Measurements from ENCODE around the gene ABLIM2.

ABLIM2 gene

DNA sequence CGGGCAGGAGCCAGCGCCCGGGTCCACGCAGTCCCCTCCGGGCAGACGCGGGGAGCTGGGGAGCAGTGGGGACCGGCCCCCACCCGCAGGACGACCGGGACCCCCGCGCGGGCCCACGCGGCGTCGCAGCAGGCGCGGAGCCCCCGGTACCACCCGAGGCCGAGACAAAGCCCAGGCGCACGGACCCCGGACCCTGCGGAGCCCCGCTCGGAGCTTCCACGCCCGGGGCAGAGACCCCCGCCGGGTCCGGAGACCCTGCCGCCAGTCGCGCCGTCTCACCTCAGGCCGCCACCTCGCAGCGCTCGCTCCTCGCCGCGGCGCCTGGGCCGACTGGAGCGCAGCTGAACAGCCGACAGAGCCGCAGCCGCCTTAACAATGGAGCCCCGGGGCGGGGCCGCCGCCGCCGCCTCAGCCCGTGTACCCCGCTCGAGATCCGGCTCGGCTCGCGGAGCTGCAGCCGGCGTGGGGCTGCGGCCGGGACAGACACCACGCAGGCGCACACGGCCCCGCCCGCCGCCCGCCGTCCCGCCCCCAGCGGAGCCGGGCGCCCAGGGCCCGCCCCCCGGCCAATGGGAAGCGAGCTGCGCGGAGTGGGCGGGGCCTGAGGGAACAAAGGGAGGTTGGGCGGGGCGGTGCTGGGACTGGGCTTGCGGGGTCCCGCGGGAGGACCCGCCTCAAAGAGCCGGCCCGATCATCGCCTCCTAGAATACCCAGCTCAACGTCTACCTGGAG, 219.1 kb downstream of the ABLIM2 start, which contains the start of gene AFAP1:
Gene AFAP1, minus strand, starts transcription at position 485 of the 732 bp plus-strand sequence. CDS start 67,783 bp downstream, outside the sequence.
- DNase-seq = peak; percentile 98
- no peak within 1 kb of the TSS for H3K27ac Mint-ChIP-seq

DNA sequence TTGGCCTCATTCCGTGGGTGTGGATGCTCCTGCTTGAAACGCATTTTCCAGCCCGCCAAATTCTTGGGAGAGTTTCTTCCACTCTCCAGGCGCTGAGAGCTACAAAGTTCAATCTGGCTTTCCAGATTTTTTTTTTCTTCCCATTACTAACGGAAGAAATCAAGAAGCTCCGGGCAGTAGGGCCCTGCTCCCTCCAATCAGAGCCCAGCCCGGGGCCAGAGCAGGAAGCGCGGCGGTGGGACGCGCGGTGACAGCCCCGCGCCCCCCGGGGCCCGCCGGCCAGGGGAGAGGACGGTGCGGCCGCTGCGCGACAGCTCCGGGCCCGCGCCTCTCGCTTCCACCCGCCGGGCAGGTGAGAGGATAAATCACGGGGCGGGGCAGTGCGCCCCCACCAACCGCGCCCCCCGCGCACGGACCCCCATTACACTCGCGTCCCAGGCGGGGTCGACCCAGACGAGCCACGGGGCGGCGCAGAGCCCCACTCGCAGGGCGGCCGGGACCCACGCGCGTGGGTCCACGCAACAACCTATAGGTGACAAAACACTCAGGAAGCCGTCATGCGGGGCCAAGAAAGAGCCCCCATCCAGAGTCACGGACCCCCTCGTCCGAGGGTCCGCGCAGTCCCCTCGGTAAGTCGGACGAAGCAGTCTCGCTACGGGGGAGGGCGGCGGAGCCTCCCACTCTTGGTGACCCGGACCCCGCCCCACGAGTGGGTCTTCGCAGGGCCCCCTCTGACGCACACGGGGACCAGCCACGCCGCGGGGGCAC, 219.8 kb downstream of the ABLIM2 start:
- H3K9me3 Mint-ChIP-seq = peaks cover 8% of the 10 kb centered on the region
- no peak overlapping the region for H3K27ac Mint-ChIP-seq
- H3K4me1 Mint-ChIP-seq = peaks cover 63% of the 10 kb centered on the region
- peak; percentile 54 for DNase-seq
- no peaks in the 10 kb centered on the region for H3K27me3 Mint-ChIP-seq (ENCODE audit: low read depth, poor library complexity)
- peaks cover 16% of the 10 kb centered on the region for H3K36me3 Mint-ChIP-seq (ENCODE audit: low read depth)
- TF ChIP-seq, protein P1, sequence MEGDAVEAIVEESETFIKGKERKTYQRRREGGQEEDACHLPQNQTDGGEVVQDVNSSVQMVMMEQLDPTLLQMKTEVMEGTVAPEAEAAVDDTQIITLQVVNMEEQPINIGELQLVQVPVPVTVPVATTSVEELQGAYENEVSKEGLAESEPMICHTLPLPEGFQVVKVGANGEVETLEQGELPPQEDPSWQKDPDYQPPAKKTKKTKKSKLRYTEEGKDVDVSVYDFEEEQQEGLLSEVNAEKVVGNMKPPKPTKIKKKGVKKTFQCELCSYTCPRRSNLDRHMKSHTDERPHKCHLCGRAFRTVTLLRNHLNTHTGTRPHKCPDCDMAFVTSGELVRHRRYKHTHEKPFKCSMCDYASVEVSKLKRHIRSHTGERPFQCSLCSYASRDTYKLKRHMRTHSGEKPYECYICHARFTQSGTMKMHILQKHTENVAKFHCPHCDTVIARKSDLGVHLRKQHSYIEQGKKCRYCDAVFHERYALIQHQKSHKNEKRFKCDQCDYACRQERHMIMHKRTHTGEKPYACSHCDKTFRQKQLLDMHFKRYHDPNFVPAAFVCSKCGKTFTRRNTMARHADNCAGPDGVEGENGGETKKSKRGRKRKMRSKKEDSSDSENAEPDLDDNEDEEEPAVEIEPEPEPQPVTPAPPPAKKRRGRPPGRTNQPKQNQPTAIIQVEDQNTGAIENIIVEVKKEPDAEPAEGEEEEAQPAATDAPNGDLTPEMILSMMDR (IDR thresholded peaks at IDR 0.05) = no peak
- peak overlapping the region; percentile 91 for H3K4me3 Mint-ChIP-seq

More for the DNA sequence above, 219.1 kb downstream of the ABLIM2 start, which contains the start of gene AFAP1:
- Mint-ChIP-seq H3K4me1 (peaks cover 60% of the 10 kb centered on the region), H3K27me3 (ENCODE audit: low read depth, poor library complexity) (no peaks in the 10 kb centered on the region), H3K9me3 (peaks cover under 1% of the 10 kb centered on the region), H3K36me3 (ENCODE audit: low read depth) (peaks cover 8% of the 10 kb centered on the region), H3K4me3 (peak within 1 kb of the TSS; percentile 91)
- TF ChIP-seq, protein P1 (IDR thresholded peaks at IDR 0.05) = no peak

DNA sequence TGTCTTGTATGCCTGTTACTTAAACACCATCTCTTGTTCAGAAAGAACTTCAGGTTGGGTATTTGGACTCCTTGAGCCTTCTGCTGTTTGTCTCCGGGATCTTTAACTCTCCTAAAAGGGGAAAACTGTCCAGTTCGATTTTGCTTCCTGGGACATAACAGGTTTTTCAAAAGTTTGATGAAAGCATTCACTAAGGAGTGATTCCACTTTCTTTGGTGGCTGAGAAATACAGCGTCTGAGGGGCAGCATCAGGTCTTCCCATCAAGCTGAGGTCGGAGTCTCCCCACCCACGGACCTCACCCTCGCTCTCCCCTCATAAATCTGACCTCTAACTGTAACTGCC, 220.4 kb downstream of the ABLIM2 start:
- no peaks in the 10 kb centered on the region for H3K27me3 Mint-ChIP-seq (ENCODE audit: low read depth, poor library complexity)
- DNase-seq = no peak
- TF ChIP-seq, protein P1 (IDR thresholded peaks at IDR 0.05) = no peak
- peaks cover 65% of the 10 kb centered on the region for H3K4me1 Mint-ChIP-seq
- H3K9me3 Mint-ChIP-seq = peaks cover 12% of the 10 kb centered on the region
- H3K4me3 Mint-ChIP-seq = peak overlapping the region; percentile 91
- H3K36me3 Mint-ChIP-seq (ENCODE audit: low read depth) = peaks cover 21% of the 10 kb centered on the region
- H3K27ac Mint-ChIP-seq = no peak overlapping the region

DNA sequence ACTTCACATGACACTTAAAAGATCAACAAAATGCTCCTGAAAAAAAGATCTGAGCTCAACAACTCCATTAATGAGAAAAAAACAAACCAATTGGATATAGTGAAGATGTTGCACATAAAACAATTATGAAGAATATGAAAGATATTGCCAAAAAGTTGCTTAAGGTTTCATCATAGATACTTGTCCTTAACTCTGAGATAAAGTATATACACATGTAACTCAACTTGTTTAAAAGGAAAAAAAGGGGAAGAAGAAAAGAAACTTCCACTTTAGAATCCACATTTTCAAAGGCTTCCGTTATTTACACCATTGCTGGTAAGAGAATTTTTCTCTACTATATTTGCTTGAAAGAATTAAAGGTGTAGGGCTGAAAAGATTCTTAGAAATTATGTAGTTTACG, 221.6 kb downstream of the ABLIM2 start:
- Mint-ChIP-seq H3K27ac (no peak overlapping the region), H3K36me3 (ENCODE audit: low read depth) (peaks cover 33% of the 10 kb centered on the region), H3K27me3 (ENCODE audit: low read depth, poor library complexity) (no peaks in the 10 kb centered on the region), H3K4me1 (peaks cover 57% of the 10 kb centered on the region), H3K9me3 (peaks cover 12% of the 10 kb centered on the region), H3K4me3 (peak overlapping the region; percentile 91)
- TF ChIP-seq, protein P1 (IDR thresholded peaks at IDR 0.05) = no peak
- no peak for DNase-seq

DNA sequence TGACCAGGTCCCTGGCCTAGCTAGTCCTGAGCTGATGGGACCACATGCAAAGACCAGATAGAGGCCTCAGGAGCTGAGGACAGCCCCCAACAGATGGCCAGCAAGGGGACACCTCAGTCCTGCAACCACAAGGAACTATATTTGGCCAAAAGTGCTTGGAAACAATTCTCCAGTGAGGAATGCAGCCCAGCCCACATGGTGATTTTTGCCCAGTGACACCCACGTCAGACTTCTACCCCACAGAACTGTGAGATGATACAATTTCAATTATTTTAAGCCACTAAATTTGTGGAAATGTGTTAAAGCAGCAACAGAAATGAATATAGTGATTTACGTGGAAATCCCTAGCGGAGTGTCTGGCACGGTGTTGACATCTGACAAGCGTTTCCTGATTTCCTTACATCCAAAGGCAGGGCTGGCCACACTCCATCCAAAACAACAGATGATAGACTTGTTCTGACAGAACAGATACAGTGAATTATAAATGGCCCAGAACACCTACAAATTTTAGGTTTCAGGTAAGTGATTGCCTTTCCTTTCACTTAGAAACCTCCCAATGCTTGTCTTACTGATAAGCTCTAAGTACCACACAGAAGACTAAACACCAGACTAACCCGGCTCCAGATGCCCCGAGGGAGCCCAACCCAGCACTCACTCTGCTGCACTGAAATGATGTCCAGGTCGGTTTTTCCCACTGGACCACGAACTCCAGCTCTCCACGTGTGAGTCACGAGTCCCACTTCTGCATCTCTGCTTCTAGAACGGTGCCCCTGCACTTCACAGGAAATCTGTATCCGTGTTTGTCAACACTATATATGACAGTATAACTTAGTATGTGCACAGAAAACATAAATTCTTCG, 224.7 kb downstream of the ABLIM2 start:
- H3K4me1 Mint-ChIP-seq = peaks cover 65% of the 10 kb centered on the region
- DNase-seq = no peak

More for the DNA sequence above, 224.7 kb downstream of the ABLIM2 start:
- H3K36me3 Mint-ChIP-seq (ENCODE audit: low read depth) = peaks cover 40% of the 10 kb centered on the region
- no peak overlapping the region for H3K4me3 Mint-ChIP-seq
- no peaks in the 10 kb centered on the region for H3K27me3 Mint-ChIP-seq (ENCODE audit: low read depth, poor library complexity)
- TF ChIP-seq, protein P1 (IDR thresholded peaks at IDR 0.05) = no peak
- peaks cover 12% of the 10 kb centered on the region for H3K9me3 Mint-ChIP-seq
- peak overlapping the region; percentile 67 for H3K27ac Mint-ChIP-seq
